K562 treated with DMSO at 1 percent for 24 hours (cell line): ENCODE measurements around the gene RIMOC1. TPM values are rescaled to one million over a fixed set of nuclear protein-coding genes. Genes with fewer than 3 reads are reported as not detected.

Source experiments
- total RNA-seq: library from RNA; unstranded; fragments of 300-600 nt; gene quantifications from 2 replicates; pipeline ENCODE4 v1.2.3, GENCODE V29; 2022; ENCODE audit warnings: low read depth; ENCODE audit not compliant: insufficient read depth

RIMOC1 gene
- total RNA-seq: 6.8 and 7.8 TPM in 2 replicates

GRCh38 chr5:41903892-41904799, at the start of gene RIMOC1:
Gene RIMOC1 (plus strand): TSS chr5:41904344. CDS start chr5:41904368, 24 bp downstream.

GRCh38 chr5:41869724-41870626, 34.2 kb upstream of the RIMOC1 start, which contains the start of gene OXCT1:
Gene OXCT1 (minus strand): TSS chr5:41870425. CDS start chr5:41870358, 67 bp downstream.

GRCh38 chr5:41924872-41925554, 20.9 kb downstream of the RIMOC1 start, which contains the start of gene FBXO4:
Gene FBXO4 (plus strand): TSS chr5:41925281. CDS start chr5:41925310, 29 bp downstream.

Other genes with a start within 250 kb of the RIMOC1 start
- gene OXCT1, start 33.9 kb upstream of the RIMOC1 start, total RNA-seq: 13.5 and 15.9 TPM in 2 replicates
- gene FBXO4, start 20.9 kb downstream of the RIMOC1 start, total RNA-seq: 15.4 and 15.9 TPM in 2 replicates